DND-41 (cell line): Measurements from ENCODE around the gene SNX27.

Experiments
- EZH2 ChIP-seq: IDR thresholded peaks from 3 replicates; pipeline ENCODE4 v1.6.1; 2012; ENCODE audit warnings: borderline replicate concordance, low read depth, mild to moderate bottlenecking, moderate library complexity, low read length, inconsistent platforms; ENCODE audit not compliant: severe bottlenecking
- TF ChIP-seq, protein P1 (sequence below): IDR thresholded peaks from 2 replicates; pipeline ENCODE4 v1.5.1; 2012; ENCODE audit warnings: borderline replicate concordance, low read length, moderate library complexity, mild to moderate bottlenecking; ENCODE audit not compliant: poor library complexity, severe bottlenecking; ENCODE audit errors: extremely low read depth

DNA sequence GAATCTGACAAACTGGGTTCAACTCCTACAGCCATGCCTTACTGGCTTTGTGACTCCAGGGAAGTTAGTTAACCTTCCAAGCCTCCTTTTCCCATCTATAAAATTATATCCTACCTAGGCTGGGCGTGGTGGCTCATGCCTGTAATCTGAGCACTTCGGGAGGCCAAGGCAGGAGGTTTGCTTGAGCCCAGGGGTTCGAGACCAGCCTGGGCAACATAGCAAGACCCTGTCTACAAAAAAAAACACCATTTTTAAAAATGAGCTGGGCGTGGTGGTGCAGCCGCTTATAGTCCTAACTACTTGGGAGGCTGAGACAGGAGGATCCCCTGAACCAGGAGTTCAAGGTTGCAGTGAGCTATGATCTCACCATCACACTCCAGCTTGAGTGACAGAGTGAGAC is 89.7 kb downstream of the SNX27 start:
- TF ChIP-seq EZH2: no peak
- TF ChIP-seq, protein P1, sequence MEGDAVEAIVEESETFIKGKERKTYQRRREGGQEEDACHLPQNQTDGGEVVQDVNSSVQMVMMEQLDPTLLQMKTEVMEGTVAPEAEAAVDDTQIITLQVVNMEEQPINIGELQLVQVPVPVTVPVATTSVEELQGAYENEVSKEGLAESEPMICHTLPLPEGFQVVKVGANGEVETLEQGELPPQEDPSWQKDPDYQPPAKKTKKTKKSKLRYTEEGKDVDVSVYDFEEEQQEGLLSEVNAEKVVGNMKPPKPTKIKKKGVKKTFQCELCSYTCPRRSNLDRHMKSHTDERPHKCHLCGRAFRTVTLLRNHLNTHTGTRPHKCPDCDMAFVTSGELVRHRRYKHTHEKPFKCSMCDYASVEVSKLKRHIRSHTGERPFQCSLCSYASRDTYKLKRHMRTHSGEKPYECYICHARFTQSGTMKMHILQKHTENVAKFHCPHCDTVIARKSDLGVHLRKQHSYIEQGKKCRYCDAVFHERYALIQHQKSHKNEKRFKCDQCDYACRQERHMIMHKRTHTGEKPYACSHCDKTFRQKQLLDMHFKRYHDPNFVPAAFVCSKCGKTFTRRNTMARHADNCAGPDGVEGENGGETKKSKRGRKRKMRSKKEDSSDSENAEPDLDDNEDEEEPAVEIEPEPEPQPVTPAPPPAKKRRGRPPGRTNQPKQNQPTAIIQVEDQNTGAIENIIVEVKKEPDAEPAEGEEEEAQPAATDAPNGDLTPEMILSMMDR: no peak
